HG02840 (cell line): ENCODE data around the gene ISX.

ENCODE experiments used
- ATAC-seq: cut with Tn5 transposase; IDR thresholded peaks from one replicate; pipeline ENCODE4 v1.9.1; 2021; ENCODE audit warnings: mild to moderate bottlenecking, moderate library complexity, moderate number of reproducible peaks; ENCODE audit not compliant: unreplicated experiment, low FRiP score

ISX gene

GRCh38 chr22:35103761-35104160 lies 37.8 kb downstream of the ISX start:
- no peak for ATAC-seq

GRCh38 chr22:35104491-35104890 lies 38.5 kb downstream of the ISX start:
- no peak for ATAC-seq

- ATAC-seq, result no peak
Measured at GRCh38 chr22:35109616-35110015, 43.7 kb downstream of the ISX start.

- no peak for ATAC-seq
Measured at GRCh38 chr22:35111244-35111643, 45.3 kb downstream of the ISX start.

GRCh38 chr22:35113341-35113740 lies 47.4 kb downstream of the ISX start:
- ATAC-seq, result no peak

- ATAC-seq, result no peak
Measured at GRCh38 chr22:35114131-35114980, 48.4 kb downstream of the ISX start.

- ATAC-seq, result no peak
Measured at GRCh38 chr22:35115515-35115914, 49.6 kb downstream of the ISX start.

- no peak for ATAC-seq
Measured at GRCh38 chr22:35116269-35116668, 50.3 kb downstream of the ISX start.

- ATAC-seq, result no peak
Measured at GRCh38 chr22:35116817-35117216, 50.9 kb downstream of the ISX start.

GRCh38 chr22:35119494-35119893 lies 53.5 kb downstream of the ISX start:
- ATAC-seq, result no peak

- ATAC-seq, result no peak
Measured at GRCh38 chr22:35124691-35125219, 58.8 kb downstream of the ISX start.

- no peak for ATAC-seq
Measured at GRCh38 chr22:35126993-35127392, 61.0 kb downstream of the ISX start.

- ATAC-seq, result no peak
Measured at GRCh38 chr22:35128637-35129036, 62.7 kb downstream of the ISX start.

- ATAC-seq, result no peak
Measured at GRCh38 chr22:35131525-35132000, 65.6 kb downstream of the ISX start.

- no peak for ATAC-seq
Measured at GRCh38 chr22:35132568-35132967, 66.6 kb downstream of the ISX start.

- no peak for ATAC-seq
Measured at GRCh38 chr22:35133702-35134380, 67.9 kb downstream of the ISX start.

- ATAC-seq, result no peak
Measured at GRCh38 chr22:35134637-35135036, 68.7 kb downstream of the ISX start.

- no peak for ATAC-seq
Measured at GRCh38 chr22:35135165-35135564, 69.2 kb downstream of the ISX start.
